Gastrocnemius medialis (tissue), 4 donors: ENCODE results near the gene INPP5E.

Experiments used
- POLR2A ChIP-seq, 2 donors: fragments of 450-650 bp; IDR thresholded peaks; one replicate each; pipeline ENCODE4 v1.6.1; 2017; ENCODE audit warnings: antibody characterized with exemption in 2 of 2, mild to moderate bottlenecking in 2 of 2, moderate library complexity in 2 of 2
- TF ChIP-seq, protein P1 (sequence below), 5 experiments: fragments of 450-650 bp in 3 of 5; fragments of 200-600 bp in 2 of 5; sonication (generic) in 2 of 5; IDR thresholded peaks in 4 of 5; conservative IDR thresholded peaks in 1 of 5; 1 replicate in 4 of 5; 2 replicates in 1 of 5; pipeline ENCODE4 v1.5.1; 2016 to 2019; ENCODE audit warnings: antibody characterized with exemption in 5 of 5, mild to moderate bottlenecking in 3 of 5, moderate library complexity in 3 of 5

DNA sequence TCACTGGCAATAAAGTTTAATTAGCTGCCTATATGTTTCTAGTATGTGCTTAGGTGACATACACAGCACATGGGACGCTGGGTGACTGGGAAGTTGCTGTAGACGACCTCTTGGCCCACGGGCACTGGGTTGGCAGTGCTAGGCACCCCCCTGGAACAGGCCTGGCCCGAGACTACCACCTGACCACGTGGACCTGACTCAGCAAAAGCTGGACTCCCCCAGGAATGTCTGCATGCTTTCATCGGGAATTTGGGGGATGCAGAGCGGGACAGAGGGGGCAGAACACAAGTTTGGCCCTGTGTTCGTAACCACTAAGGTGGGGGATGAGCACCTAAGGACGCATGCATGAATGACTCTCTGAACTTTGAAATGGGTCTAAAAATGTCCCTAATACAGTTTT lies 16.6 kb upstream of the INPP5E start:
- TF ChIP-seq, protein P1, sequence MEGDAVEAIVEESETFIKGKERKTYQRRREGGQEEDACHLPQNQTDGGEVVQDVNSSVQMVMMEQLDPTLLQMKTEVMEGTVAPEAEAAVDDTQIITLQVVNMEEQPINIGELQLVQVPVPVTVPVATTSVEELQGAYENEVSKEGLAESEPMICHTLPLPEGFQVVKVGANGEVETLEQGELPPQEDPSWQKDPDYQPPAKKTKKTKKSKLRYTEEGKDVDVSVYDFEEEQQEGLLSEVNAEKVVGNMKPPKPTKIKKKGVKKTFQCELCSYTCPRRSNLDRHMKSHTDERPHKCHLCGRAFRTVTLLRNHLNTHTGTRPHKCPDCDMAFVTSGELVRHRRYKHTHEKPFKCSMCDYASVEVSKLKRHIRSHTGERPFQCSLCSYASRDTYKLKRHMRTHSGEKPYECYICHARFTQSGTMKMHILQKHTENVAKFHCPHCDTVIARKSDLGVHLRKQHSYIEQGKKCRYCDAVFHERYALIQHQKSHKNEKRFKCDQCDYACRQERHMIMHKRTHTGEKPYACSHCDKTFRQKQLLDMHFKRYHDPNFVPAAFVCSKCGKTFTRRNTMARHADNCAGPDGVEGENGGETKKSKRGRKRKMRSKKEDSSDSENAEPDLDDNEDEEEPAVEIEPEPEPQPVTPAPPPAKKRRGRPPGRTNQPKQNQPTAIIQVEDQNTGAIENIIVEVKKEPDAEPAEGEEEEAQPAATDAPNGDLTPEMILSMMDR (IDR thresholded peaks at IDR 0.05 in 4 of 5, conservative IDR thresholded peaks at IDR 0.05 in 1 of 5) = no peak
- TF ChIP-seq POLR2A (IDR thresholded peaks at IDR 0.05) = no peak
